ENCODE results near the gene CEP41.

DNA sequence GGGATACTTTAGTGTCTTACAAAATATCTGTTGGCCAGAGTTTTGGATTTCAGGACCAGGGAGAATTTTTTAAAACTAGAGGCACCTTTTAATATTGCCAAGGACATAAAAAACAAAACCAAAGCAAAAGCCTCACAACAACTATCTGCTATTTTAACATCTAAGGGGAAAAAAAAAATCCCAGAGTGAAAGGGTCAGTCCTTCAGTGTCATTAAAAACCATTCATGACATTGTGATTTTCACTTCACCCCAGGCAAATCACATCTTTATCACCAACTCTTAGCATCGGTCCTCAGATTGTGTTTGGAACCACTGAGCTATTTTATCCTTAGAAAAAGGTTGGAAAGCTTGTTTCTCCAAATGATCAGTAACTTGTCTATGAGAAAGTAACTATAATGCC is 10.7 kb downstream of the CEP41 start:
- TF ChIP-seq EZH2 (IDR thresholded peaks at IDR 0.05; ENCODE audit: borderline replicate concordance) (no peak), EZH2phosphoT487 (IDR thresholded peaks at IDR 0.05; ENCODE audit: low read depth, severe bottlenecking, unreplicated experiment) (no peak)
- TF ChIP-seq, protein P1, sequence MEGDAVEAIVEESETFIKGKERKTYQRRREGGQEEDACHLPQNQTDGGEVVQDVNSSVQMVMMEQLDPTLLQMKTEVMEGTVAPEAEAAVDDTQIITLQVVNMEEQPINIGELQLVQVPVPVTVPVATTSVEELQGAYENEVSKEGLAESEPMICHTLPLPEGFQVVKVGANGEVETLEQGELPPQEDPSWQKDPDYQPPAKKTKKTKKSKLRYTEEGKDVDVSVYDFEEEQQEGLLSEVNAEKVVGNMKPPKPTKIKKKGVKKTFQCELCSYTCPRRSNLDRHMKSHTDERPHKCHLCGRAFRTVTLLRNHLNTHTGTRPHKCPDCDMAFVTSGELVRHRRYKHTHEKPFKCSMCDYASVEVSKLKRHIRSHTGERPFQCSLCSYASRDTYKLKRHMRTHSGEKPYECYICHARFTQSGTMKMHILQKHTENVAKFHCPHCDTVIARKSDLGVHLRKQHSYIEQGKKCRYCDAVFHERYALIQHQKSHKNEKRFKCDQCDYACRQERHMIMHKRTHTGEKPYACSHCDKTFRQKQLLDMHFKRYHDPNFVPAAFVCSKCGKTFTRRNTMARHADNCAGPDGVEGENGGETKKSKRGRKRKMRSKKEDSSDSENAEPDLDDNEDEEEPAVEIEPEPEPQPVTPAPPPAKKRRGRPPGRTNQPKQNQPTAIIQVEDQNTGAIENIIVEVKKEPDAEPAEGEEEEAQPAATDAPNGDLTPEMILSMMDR (IDR thresholded peaks at IDR 0.05; ENCODE audit: poor library complexity): no peak

All from hepatocyte (in vitro differentiated cells).